Stimulated activated CD8-positive, alpha-beta memory T cell treated with anti-CD3 and anti-CD28 coated beads, Interleukin-4, amount 100 ng/mL, for 4 hours (primary cell): ENCODE results near the gene GAB1.

Experiments
- DNase-seq, 2 donors: peaks; one replicate each; pipeline ENCODE4 v3.0.0-alpha.2; 2020; ENCODE audit warnings: low read depth in 2 of 2, low spot score in 1 of 2

GAB1 gene

GRCh38 chr4:143473334-143474126 lies 136.9 kb downstream of the GAB1 start:
- no peak for DNase-seq

GRCh38 chr4:143477487-143477886 lies 140.8 kb downstream of the GAB1 start:
- DNase-seq = no peak

- DNase-seq = no peak
Observed at GRCh38 chr4:143481361-143481760, 144.7 kb downstream of the GAB1 start.

- no peak for DNase-seq
Observed at GRCh38 chr4:143482840-143483239, 146.2 kb downstream of the GAB1 start.

GRCh38 chr4:143486314-143486713 lies 149.6 kb downstream of the GAB1 start:
- DNase-seq = no peak

GRCh38 chr4:143488687-143489086 lies 152.0 kb downstream of the GAB1 start:
- no peak for DNase-seq

- DNase-seq = no peak
Observed at GRCh38 chr4:143489106-143489505, 152.4 kb downstream of the GAB1 start.

- no peak for DNase-seq
Observed at GRCh38 chr4:143498021-143498420, 161.3 kb downstream of the GAB1 start.

GRCh38 chr4:143502231-143502630 lies 165.6 kb downstream of the GAB1 start:
- DNase-seq = no peak

GRCh38 chr4:143506031-143506430 lies 169.4 kb downstream of the GAB1 start:
- DNase-seq = no peak

- no peak for DNase-seq
Observed at GRCh38 chr4:143511906-143512305, 175.2 kb downstream of the GAB1 start.

GRCh38 chr4:143512978-143513313 lies 176.3 kb downstream of the GAB1 start:
- DNase-seq = no peak

GRCh38 chr4:143513314-143514168 lies 176.9 kb downstream of the GAB1 start, which contains the start of gene SMARCA5:
SMARCA5 (plus strand) TSS chr4:143513702; CDS start chr4:143513925, 223 bp downstream.
- peak; percentile 86 to 92 for DNase-seq

GRCh38 chr4:143514169-143514495 lies 177.5 kb downstream of the GAB1 start:
- DNase-seq = no peak

- DNase-seq = no peak
Observed at GRCh38 chr4:143514497-143514896, 177.8 kb downstream of the GAB1 start.

- no peak for DNase-seq
Observed at GRCh38 chr4:143514901-143515300, 178.2 kb downstream of the GAB1 start.

GRCh38 chr4:143515905-143516304 lies 179.2 kb downstream of the GAB1 start:
- DNase-seq = no peak

GRCh38 chr4:143517764-143518163 lies 181.1 kb downstream of the GAB1 start:
- no peak for DNase-seq
